ENCODE data around the gene DNMBP.

DNA sequence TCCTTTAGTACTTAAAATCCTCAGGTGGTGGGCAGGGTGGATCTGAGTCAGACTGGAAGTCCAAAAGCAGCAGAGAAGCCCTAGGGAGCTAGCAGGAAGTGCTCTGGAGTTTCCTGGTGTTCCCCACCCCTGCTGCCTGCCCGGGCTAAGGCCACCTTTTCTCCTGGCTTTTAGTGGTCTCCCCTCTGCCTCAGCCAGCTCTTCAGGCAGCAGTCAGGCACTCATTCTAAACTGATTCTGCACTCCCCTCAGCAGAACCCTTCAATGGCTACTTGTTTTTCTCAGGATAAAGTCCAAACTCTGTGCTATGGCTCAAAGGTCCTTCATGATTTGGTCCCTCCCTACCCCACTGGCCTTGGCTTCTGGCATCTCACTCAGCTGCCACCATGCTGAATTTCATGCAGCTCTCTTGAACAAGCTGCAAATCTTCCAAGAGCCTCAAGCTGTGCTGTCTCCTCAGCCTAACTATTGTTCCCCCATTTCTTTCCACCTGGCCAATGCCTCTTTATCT lies 28.9 kb upstream of the DNMBP start:
- TF ChIP-seq, protein P1, sequence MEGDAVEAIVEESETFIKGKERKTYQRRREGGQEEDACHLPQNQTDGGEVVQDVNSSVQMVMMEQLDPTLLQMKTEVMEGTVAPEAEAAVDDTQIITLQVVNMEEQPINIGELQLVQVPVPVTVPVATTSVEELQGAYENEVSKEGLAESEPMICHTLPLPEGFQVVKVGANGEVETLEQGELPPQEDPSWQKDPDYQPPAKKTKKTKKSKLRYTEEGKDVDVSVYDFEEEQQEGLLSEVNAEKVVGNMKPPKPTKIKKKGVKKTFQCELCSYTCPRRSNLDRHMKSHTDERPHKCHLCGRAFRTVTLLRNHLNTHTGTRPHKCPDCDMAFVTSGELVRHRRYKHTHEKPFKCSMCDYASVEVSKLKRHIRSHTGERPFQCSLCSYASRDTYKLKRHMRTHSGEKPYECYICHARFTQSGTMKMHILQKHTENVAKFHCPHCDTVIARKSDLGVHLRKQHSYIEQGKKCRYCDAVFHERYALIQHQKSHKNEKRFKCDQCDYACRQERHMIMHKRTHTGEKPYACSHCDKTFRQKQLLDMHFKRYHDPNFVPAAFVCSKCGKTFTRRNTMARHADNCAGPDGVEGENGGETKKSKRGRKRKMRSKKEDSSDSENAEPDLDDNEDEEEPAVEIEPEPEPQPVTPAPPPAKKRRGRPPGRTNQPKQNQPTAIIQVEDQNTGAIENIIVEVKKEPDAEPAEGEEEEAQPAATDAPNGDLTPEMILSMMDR (IDR thresholded peaks at IDR 0.05) = no peak
- no peak for TF ChIP-seq POLR2A (IDR thresholded peaks at IDR 0.05)
